ENCODE measurements around the gene CHD9NB.

DNA sequence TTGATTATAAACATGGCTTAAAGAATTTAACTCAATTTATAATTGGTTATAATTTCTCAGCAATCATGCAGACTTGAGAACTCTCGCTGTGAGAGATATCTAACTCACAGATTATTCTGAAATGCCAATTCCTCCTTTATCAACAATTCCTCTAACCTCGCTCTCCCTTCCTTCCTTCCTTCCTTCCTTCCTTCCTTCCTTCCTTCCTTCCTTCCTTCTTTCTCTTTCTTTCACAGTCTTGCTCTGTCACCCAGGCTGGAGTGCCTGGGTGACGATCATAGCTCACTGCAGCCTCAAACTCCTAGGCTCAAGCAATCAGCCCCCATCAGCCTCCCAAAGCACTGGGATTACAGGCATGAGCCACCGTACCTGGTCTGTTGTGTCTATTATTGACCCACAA is 44.5 kb upstream of the CHD9NB start:
- TF ChIP-seq, protein P1, sequence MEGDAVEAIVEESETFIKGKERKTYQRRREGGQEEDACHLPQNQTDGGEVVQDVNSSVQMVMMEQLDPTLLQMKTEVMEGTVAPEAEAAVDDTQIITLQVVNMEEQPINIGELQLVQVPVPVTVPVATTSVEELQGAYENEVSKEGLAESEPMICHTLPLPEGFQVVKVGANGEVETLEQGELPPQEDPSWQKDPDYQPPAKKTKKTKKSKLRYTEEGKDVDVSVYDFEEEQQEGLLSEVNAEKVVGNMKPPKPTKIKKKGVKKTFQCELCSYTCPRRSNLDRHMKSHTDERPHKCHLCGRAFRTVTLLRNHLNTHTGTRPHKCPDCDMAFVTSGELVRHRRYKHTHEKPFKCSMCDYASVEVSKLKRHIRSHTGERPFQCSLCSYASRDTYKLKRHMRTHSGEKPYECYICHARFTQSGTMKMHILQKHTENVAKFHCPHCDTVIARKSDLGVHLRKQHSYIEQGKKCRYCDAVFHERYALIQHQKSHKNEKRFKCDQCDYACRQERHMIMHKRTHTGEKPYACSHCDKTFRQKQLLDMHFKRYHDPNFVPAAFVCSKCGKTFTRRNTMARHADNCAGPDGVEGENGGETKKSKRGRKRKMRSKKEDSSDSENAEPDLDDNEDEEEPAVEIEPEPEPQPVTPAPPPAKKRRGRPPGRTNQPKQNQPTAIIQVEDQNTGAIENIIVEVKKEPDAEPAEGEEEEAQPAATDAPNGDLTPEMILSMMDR (conservative IDR thresholded peaks at IDR 0.05; ENCODE audit: low read depth, low read length), result no peak
- TF ChIP-seq EZH2 (IDR thresholded peaks at IDR 0.05; ENCODE audit: low read length, unreplicated experiment), result no peak

All from PC-3 (cell line).